MCF 10A (cell line): ENCODE results near the gene HMMR. TPM values are rescaled to one million over a fixed set of nuclear protein-coding genes. Genes with fewer than 3 reads are reported as not detected.

Experiments used
- BruUV-seq: library from RNA; stranded (reverse); fragments of 400-500 nt; replicated peaks from 2 replicates; lab custom pipeline; 2021; lab: Mats Ljungman, UMichigan
- CTCF ChIA-PET: fragments of 300-600 bp; sonication (Branson Sonifier 250); formaldehyde crosslinking; extraction: SDS; loops from one replicate; lab custom pipeline; 2021; ENCODE audit warnings: antibody characterized with exemption, inconsistent platforms; lab: Yijun Ruan, JAX
- POLR2A ChIA-PET: fragments of 300-600, 350-650 bp; sonication (Branson Sonifier 250); formaldehyde crosslinking; extraction: SDS; loops from one replicate; lab custom pipeline; 2020; ENCODE audit warnings: antibody characterized with exemption, inconsistent platforms; lab: Yijun Ruan, JAX
- DNase-seq: peaks from one replicate; pipeline ENCODE4 v3.0.0-alpha.2; 2018; ENCODE audit not compliant: unreplicated experiment
- H3K27ac Mint-ChIP-seq: one replicate; pipeline ENCODE4 v1.8.0; 2022; ENCODE audit warnings: mild to moderate bottlenecking, low read depth, mixed read lengths; ENCODE audit not compliant: unreplicated experiment
- H3K27me3 Mint-ChIP-seq: one replicate; pipeline ENCODE4 v1.8.0; 2022; ENCODE audit warnings: mixed read lengths; ENCODE audit not compliant: insufficient read depth, unreplicated experiment
- H3K36me3 Mint-ChIP-seq: one replicate; pipeline ENCODE4 v1.8.0; 2022; ENCODE audit warnings: mild to moderate bottlenecking, moderate library complexity, mixed read lengths; ENCODE audit not compliant: insufficient read depth, unreplicated experiment
- H3K4me1 Mint-ChIP-seq: one replicate; pipeline ENCODE4 v1.8.0; 2022; ENCODE audit warnings: mixed read lengths; ENCODE audit not compliant: insufficient read depth, unreplicated experiment
- H3K4me3 Mint-ChIP-seq: one replicate; pipeline ENCODE4 v1.8.0; 2022; ENCODE audit warnings: mild to moderate bottlenecking, moderate library complexity, mixed read lengths; ENCODE audit not compliant: unreplicated experiment
- H3K9me3 Mint-ChIP-seq: one replicate; pipeline ENCODE4 v1.8.0; 2022; ENCODE audit warnings: mixed read lengths; ENCODE audit not compliant: unreplicated experiment
- CTCF ChIP-seq: fragments of 200-600 bp; IDR thresholded peaks from one replicate; pipeline ENCODE4 v1.8.0; 2022; ENCODE audit warnings: antibody characterized with exemption, mild to moderate bottlenecking; ENCODE audit not compliant: unreplicated experiment
- intact Hi-C: fragments of 100-400 bp; cut with micrococcal nuclease; formaldehyde crosslinking; loops from 2 replicates; pipeline ENCODE4 v1.14.1; 2022
- total RNA-seq: library from RNA; stranded (reverse); gene quantifications from 2 replicates; pipeline ENCODE4 v1.2.3, GENCODE V29; 2022

Gene HMMR
- total RNA-seq, 1 experiment from 2014 or later, result 43.5 TPM

- intact Hi-C loops, result no loop called here
- H3K36me3 Mint-ChIP-seq, result no peaks in the 10 kb centered on the region
- ChIA-PET POLR2A (no interaction called here), CTCF (no interaction called here)
- H3K4me3 Mint-ChIP-seq, result no peak overlapping the region
- H3K4me1 Mint-ChIP-seq, result peaks cover 22% of the 10 kb centered on the region
- H3K27me3 Mint-ChIP-seq, result no peaks in the 10 kb centered on the region
- BruUV-seq, result no TSS peak
- no peak overlapping the region for H3K27ac Mint-ChIP-seq
- no peaks in the 10 kb centered on the region for H3K9me3 Mint-ChIP-seq
- no peak for TF ChIP-seq CTCF
- no peak for DNase-seq
These were observed 27.9 kb upstream of the HMMR start for GRCh38 chr5:163432544-163432943.

- ChIA-PET POLR2A (interaction anchor here (0.9 to 1.6 kb wide), 3 partner anchors 9 to 73 kb away, joined by 5 to 9 read pairs (median 6); partner anchors contain the start of gene NUDCD2), CTCF (interaction anchor here (0.6 to 1.3 kb wide), 4 partner anchors 24 to 1890 kb away, joined by 3 to 7 read pairs (median 4); no protein-coding TSS in a partner anchor)
- peaks cover 7% of the 10 kb centered on the region for H3K36me3 Mint-ChIP-seq
- peaks cover 22% of the 10 kb centered on the region for H3K4me1 Mint-ChIP-seq
- TF ChIP-seq CTCF, result no peak
- no peaks in the 10 kb centered on the region for H3K27me3 Mint-ChIP-seq
- no TSS peak for BruUV-seq
- no peak for DNase-seq
- H3K4me3 Mint-ChIP-seq, result no peak overlapping the region
- no peak overlapping the region for H3K27ac Mint-ChIP-seq
- intact Hi-C loops, result no loop called here
- no peaks in the 10 kb centered on the region for H3K9me3 Mint-ChIP-seq
These were observed 27.2 kb upstream of the HMMR start for GRCh38 chr5:163433271-163433670.

GRCh38 chr5:163434401-163434866 lies 26.0 kb upstream of the HMMR start:
- Mint-ChIP-seq H3K4me1 (peaks cover 22% of the 10 kb centered on the region), H3K27ac (peak overlapping the region; percentile 78), H3K36me3 (peaks cover 19% of the 10 kb centered on the region), H3K4me3 (no peak overlapping the region), H3K27me3 (no peaks in the 10 kb centered on the region), H3K9me3 (no peaks in the 10 kb centered on the region)
- no TSS peak for BruUV-seq
- intact Hi-C loops, result no loop called here
- ChIA-PET POLR2A (interaction anchor here (0.9 to 1.6 kb wide), 4 partner anchors 10 to 72 kb away, joined by 5 to 9 read pairs (median 6); partner anchors contain the start of genes MAT2B and NUDCD2), CTCF (interaction anchor here (1.3 kb wide), 1 partner anchor 26 kb away, joined by 7 read pairs; no protein-coding TSS in a partner anchor)
- DNase-seq, result peak; percentile 84
- no peak for TF ChIP-seq CTCF

- Mint-ChIP-seq H3K27me3 (no peaks in the 10 kb centered on the region), H3K36me3 (peaks cover 40% of the 10 kb centered on the region), H3K9me3 (no peaks in the 10 kb centered on the region), H3K4me3 (peak overlapping the region; percentile 92), H3K4me1 (peaks cover 37% of the 10 kb centered on the region), H3K27ac (peak overlapping the region; percentile 93)
- intact Hi-C loops, result loop anchor here (2.0 kb wide), 1 partner anchor 68 kb away; the partner anchor contains the start of gene MAT2B
- no peak for TF ChIP-seq CTCF
- CTCF ChIA-PET, result no interaction called here
- BruUV-seq, result TSS peak; percentile 82
- POLR2A ChIA-PET, result interaction anchor here (0.7 to 1.0 kb wide), 3 partner anchors 22 to 27 kb away, joined by 3 to 6 read pairs (median 3); partner anchors contain the start of gene HMMR
- no peak for DNase-seq
These were observed 23.9 kb upstream of the HMMR start for GRCh38 chr5:163436515-163436914.
